ENCODE data around the gene SERF2.

Gene SERF2

DNA sequence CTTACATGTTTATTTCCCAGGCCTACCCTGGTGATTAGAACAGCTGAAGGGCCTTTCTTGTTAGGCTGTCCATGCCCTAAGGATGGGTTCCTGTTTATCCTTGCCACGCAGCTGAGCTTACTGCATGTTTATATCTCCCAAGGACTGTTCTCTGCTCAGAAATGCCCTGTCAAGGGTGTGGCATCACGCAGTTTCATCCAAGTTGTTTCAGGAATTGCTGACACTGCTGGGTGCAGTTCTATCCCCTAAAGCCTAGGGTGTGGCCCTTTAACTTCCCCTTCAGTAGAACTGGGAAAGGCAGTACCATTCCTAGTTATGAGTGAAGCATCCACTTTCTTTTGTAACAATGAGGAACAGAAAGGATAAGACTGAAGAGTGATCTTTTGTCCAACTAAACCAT is 20.3 kb upstream of the SERF2 start:
- DNase-seq = no peak
- peaks cover 62% of the 10 kb centered on the region for H3K36me3 ChIP-seq (ENCODE audit: control insufficient read depth, insufficient read depth, low read length)
- no peaks in the 10 kb centered on the region for H3K9me3 ChIP-seq (ENCODE audit: control insufficient read depth, low read length)
- H3K27ac ChIP-seq (ENCODE audit: insufficient read depth, low read length, poor library complexity, severe bottlenecking) = no peak overlapping the region
- H3K27me3 ChIP-seq (replicated peaks; ENCODE audit: control insufficient read depth, insufficient read depth, low read length, poor library complexity, severe bottlenecking) = no peaks in the 10 kb centered on the region
- peaks cover 5% of the 10 kb centered on the region for H3K4me1 ChIP-seq (ENCODE audit: control insufficient read depth, insufficient read depth, low read length, poor library complexity, severe bottlenecking)
- no peak overlapping the region for H3K4me3 ChIP-seq (ENCODE audit: insufficient read depth, low read depth, low read length, poor library complexity, severe bottlenecking)

DNA sequence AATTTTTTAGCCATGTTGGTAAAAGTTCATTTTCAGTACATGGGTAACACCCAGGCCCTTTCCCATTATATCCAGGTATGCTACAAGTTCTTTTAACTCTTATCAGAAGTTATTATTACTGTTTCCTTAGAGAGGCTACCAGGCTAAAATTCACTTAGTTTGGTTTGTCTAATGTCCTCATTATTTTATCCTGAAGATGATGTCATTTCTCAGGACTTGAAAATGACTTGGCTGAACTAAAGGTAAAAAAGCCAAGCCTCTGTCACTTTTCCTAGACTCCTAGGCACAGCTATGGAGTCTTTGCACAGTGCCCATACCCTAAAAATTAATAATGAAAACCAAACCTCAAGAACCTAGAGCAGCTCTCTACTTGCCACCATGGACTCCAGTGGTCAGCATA is 19.5 kb upstream of the SERF2 start:
- no peak for DNase-seq
- H3K36me3 ChIP-seq (ENCODE audit: control insufficient read depth, insufficient read depth, low read length) = peaks cover 55% of the 10 kb centered on the region
- no peaks in the 10 kb centered on the region for H3K9me3 ChIP-seq (ENCODE audit: control insufficient read depth, low read length)

DNA sequence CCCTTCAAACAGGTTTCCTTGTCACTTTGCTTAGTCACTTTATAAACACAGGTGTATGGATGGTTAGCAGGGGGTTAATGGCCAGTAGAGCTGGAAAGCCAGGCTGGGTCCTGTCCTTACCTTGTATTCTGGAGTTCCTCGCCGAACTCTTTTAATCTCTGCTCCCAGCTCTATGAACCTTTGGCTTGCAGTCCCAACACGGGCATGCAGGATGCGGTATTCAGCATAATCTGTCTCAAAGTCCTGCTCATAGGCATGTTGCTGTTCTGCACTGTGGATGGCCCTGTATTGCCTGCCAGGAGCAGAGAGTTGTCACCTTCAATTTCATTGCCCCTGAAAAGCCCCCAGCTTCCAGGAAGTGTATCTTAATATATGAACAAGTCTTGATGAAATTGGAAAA is 18.1 kb upstream of the SERF2 start:
- DNase-seq = no peak
- Histone ChIP-seq H3K36me3 (ENCODE audit: control insufficient read depth, insufficient read depth, low read length) (peaks cover 42% of the 10 kb centered on the region), H3K27me3 (replicated peaks; ENCODE audit: control insufficient read depth, insufficient read depth, low read length, poor library complexity, severe bottlenecking) (no peaks in the 10 kb centered on the region), H3K9me3 (ENCODE audit: control insufficient read depth, low read length) (no peaks in the 10 kb centered on the region), H3K4me1 (ENCODE audit: control insufficient read depth, insufficient read depth, low read length, poor library complexity, severe bottlenecking) (peaks cover 10% of the 10 kb centered on the region), H3K4me3 (ENCODE audit: insufficient read depth, low read depth, low read length, poor library complexity, severe bottlenecking) (no peak overlapping the region), H3K27ac (ENCODE audit: insufficient read depth, low read length, poor library complexity, severe bottlenecking) (no peak overlapping the region)

More for the DNA sequence above, 19.5 kb upstream of the SERF2 start:
- H3K4me1 ChIP-seq (ENCODE audit: control insufficient read depth, insufficient read depth, low read length, poor library complexity, severe bottlenecking) = peaks cover 5% of the 10 kb centered on the region
- H3K27me3 ChIP-seq (replicated peaks; ENCODE audit: control insufficient read depth, insufficient read depth, low read length, poor library complexity, severe bottlenecking) = no peaks in the 10 kb centered on the region
- no peak overlapping the region for H3K4me3 ChIP-seq (ENCODE audit: insufficient read depth, low read depth, low read length, poor library complexity, severe bottlenecking)
- no peak overlapping the region for H3K27ac ChIP-seq (ENCODE audit: insufficient read depth, low read length, poor library complexity, severe bottlenecking)

DNA sequence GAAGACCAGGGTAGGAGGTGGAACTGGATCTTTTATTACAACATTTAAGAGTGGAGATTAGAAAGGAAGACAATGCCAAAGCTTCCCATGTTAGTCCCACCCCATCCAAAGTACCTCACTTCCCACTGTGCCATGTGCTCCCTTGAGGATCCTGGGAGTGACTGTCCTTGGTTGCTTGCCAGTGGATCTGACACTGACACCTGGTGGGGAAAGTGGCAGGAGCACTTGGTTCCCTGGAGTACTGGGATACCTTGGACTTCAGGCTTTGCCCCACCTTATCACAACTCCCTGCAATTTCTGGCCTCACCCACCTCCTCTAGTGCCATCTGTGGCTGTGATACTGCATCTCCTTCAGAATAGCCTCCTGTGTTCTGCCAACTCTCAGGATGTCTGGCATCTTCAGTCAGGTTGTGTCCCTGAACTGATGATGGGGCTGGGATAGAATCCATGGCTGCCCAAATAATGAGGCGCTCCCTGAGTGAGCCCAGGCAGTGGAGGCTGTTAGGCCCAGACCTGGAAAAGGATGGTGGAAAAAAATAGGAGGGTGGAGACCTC is 16.6 kb upstream of the SERF2 start:
- Histone ChIP-seq H3K4me1 (ENCODE audit: control insufficient read depth, insufficient read depth, low read length, poor library complexity, severe bottlenecking) (peaks cover 10% of the 10 kb centered on the region), H3K9me3 (ENCODE audit: control insufficient read depth, low read length) (no peaks in the 10 kb centered on the region), H3K27me3 (replicated peaks; ENCODE audit: control insufficient read depth, insufficient read depth, low read length, poor library complexity, severe bottlenecking) (no peaks in the 10 kb centered on the region), H3K27ac (ENCODE audit: insufficient read depth, low read length, poor library complexity, severe bottlenecking) (no peak overlapping the region), H3K4me3 (ENCODE audit: insufficient read depth, low read depth, low read length, poor library complexity, severe bottlenecking) (no peak overlapping the region), H3K36me3 (ENCODE audit: control insufficient read depth, insufficient read depth, low read length) (peaks cover 28% of the 10 kb centered on the region)
- DNase-seq = no peak

DNA sequence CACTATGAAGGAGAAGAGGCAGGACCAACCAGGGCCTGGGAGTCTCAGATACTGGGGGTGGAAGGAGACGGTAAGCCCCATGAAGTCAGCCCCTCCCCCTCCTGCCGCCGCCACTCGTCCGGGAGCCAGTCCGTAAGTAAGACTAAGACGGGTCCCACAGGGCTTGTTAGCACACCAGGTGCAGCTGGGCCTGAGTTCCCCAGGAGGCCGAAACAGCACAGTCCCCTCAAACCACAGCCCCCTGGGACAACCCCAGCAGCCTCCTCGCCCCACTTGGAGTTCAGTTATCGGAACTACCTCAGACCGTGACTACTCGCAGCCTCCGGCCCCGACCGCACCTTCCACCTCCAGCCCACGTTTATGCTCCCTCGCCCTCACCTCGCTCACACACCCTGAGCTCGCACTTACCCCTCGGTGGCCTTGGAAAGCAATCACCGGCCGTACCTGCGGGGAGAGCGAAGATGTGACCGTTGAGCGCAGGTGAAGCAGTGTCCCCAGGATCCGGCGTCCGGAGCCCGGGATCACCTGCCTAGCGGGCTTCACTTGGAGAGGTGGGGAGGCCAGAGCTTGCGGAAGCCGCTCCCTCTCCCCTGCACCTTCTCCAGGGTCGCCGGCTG is 15.9 kb upstream of the SERF2 start:
- Histone ChIP-seq H3K9me3 (ENCODE audit: control insufficient read depth, low read length) (no peaks in the 10 kb centered on the region), H3K36me3 (ENCODE audit: control insufficient read depth, insufficient read depth, low read length) (peaks cover 21% of the 10 kb centered on the region), H3K27ac (ENCODE audit: insufficient read depth, low read length, poor library complexity, severe bottlenecking) (peak overlapping the region; percentile 28), H3K4me3 (ENCODE audit: insufficient read depth, low read depth, low read length, poor library complexity, severe bottlenecking) (peak overlapping the region; percentile 85), H3K27me3 (replicated peaks; ENCODE audit: control insufficient read depth, insufficient read depth, low read length, poor library complexity, severe bottlenecking) (no peaks in the 10 kb centered on the region), H3K4me1 (ENCODE audit: control insufficient read depth, insufficient read depth, low read length, poor library complexity, severe bottlenecking) (peaks cover 10% of the 10 kb centered on the region)
- no peak for DNase-seq

DNA sequence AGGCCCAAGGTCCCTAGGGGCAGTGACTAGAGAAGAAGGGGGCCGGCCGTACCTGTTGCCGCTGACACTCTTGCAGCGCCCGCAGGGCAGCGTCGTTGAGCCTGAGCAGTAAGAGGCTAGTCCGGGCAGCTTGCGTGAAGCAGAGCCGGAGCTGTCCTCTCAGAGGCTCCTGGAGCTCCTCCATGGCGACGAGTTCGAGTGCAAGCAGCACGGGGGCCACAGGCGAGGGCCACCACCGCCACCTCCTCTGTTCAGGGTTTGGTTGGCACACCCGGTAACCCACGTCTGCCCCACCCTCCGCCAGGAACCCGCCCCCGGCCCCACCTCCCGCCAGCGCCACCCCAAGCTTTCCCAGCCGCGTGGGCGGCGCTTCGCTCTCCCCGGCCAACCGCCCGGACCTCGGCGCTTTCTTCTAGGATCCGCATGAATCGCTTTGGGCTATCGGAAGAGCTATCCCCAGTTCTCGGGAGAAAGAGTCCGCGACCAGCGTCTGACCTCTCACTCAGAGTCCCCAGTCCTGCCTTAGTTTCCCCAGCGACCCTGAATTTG is 15.3 kb upstream of the SERF2 start, which contains the start of gene ELL3:
TSS of gene ELL3 (minus strand) at position 249 of the 549 bp plus-strand sequence. CDS start at position 184, 65 bp downstream.
- H3K27me3 ChIP-seq (replicated peaks; ENCODE audit: control insufficient read depth, insufficient read depth, low read length, poor library complexity, severe bottlenecking) = no peaks in the 10 kb centered on the region
- H3K4me1 ChIP-seq (ENCODE audit: control insufficient read depth, insufficient read depth, low read length, poor library complexity, severe bottlenecking) = peaks cover 10% of the 10 kb centered on the region
- H3K4me3 ChIP-seq (ENCODE audit: insufficient read depth, low read depth, low read length, poor library complexity, severe bottlenecking) = peak within 1 kb of the TSS; percentile 85
- peak within 1 kb of the TSS; percentile 61 for H3K27ac ChIP-seq (ENCODE audit: insufficient read depth, low read length, poor library complexity, severe bottlenecking)
- peak; percentile 62 to 72 (median 69) for DNase-seq
- H3K9me3 ChIP-seq (ENCODE audit: control insufficient read depth, low read length) = no peaks in the 10 kb centered on the region
- peaks cover 16% of the 10 kb centered on the region for H3K36me3 ChIP-seq (ENCODE audit: control insufficient read depth, insufficient read depth, low read length)

DNA sequence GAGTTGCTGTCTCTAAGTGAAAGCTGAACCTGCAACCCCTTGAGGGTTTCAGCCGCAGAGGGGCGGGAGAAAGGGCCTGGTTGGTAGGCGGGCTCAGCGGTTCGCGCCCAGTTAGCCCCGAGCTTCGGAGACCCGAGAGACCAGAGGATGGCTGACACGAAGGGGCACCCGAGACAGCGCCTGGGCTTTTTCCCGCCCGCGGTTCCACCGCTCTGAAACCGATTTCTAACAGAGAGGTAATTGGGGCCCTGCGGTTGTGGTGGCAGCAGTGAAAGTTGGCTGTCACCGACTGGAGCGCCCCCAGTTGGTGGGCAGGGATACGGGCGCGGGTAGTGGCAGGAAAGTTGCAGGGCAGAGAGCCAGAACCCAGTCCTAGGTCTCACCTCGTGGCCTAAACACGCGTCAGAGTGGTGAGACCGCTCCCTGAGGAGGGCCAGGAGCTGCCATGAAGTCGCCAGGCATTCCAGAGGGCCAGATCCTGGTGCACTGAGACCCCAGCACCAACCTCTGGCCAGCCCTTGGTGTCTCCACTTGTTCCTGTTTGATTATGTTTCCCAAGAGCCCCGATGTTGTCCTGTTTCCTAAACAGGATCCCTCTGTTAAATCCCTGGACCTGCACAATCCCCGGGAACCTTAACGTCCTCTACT is 14.7 kb upstream of the SERF2 start:
- peak; percentile 79 to 84 (median 79) for DNase-seq
- Histone ChIP-seq H3K4me1 (ENCODE audit: control insufficient read depth, insufficient read depth, low read length, poor library complexity, severe bottlenecking) (peaks cover 10% of the 10 kb centered on the region), H3K4me3 (ENCODE audit: insufficient read depth, low read depth, low read length, poor library complexity, severe bottlenecking) (peak overlapping the region; percentile 85), H3K9me3 (ENCODE audit: control insufficient read depth, low read length) (no peaks in the 10 kb centered on the region), H3K27ac (ENCODE audit: insufficient read depth, low read length, poor library complexity, severe bottlenecking) (peak overlapping the region; percentile 61), H3K36me3 (ENCODE audit: control insufficient read depth, insufficient read depth, low read length) (peaks cover 10% of the 10 kb centered on the region), H3K27me3 (replicated peaks; ENCODE audit: control insufficient read depth, insufficient read depth, low read length, poor library complexity, severe bottlenecking) (no peaks in the 10 kb centered on the region)

DNA sequence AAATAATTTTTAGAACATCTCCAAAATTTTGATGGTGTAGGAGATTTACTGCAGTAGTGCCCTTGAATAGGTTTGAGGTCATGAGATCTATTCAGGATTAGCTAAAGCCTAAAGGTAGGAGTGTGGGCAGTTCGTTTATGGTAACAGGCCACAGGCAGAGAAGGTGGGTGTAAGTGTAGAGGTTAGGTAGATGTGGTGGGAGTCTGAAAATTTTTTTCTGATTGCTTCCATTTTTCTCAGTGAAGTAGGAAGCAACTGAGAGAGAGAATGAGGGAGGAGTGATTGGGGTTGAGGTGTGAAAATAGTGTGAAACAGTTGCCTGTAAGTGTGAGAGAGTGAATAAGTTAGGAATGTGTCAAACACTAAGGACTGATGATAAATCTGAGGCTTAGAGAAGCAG is 13.1 kb upstream of the SERF2 start:
- DNase-seq = no peak
- Histone ChIP-seq H3K4me1 (ENCODE audit: control insufficient read depth, insufficient read depth, low read length, poor library complexity, severe bottlenecking) (peaks cover 10% of the 10 kb centered on the region), H3K27me3 (replicated peaks; ENCODE audit: control insufficient read depth, insufficient read depth, low read length, poor library complexity, severe bottlenecking) (no peaks in the 10 kb centered on the region), H3K36me3 (ENCODE audit: control insufficient read depth, insufficient read depth, low read length) (no peaks in the 10 kb centered on the region), H3K9me3 (ENCODE audit: control insufficient read depth, low read length) (no peaks in the 10 kb centered on the region), H3K27ac (ENCODE audit: insufficient read depth, low read length, poor library complexity, severe bottlenecking) (no peak overlapping the region), H3K4me3 (ENCODE audit: insufficient read depth, low read depth, low read length, poor library complexity, severe bottlenecking) (no peak overlapping the region)

DNA sequence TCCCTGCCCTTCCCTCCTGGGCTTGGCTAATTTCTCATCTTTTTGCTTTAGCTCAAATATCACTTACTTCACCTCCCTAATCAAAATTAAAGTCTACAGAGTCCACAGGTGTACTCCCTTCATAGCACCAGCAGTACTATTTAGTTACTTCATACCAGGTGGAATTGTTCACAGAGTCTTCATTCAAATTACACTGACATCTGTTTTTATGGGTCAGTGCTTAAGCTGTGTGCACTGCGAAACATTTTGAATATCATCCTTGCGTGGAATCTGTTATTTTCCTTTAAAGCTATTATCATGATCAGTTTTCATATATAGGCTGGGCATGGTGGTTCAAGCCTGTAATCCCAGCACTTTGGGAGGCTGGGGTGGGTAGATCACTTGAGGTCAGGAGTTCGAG is 2.7 kb upstream of the SERF2 start:
- H3K4me3 ChIP-seq (ENCODE audit: insufficient read depth, low read depth, low read length, poor library complexity, severe bottlenecking) = no peak overlapping the region
- peaks cover 7% of the 10 kb centered on the region for H3K4me1 ChIP-seq (ENCODE audit: control insufficient read depth, insufficient read depth, low read length, poor library complexity, severe bottlenecking)
- H3K9me3 ChIP-seq (ENCODE audit: control insufficient read depth, low read length) = no peaks in the 10 kb centered on the region
- DNase-seq = no peak
- H3K36me3 ChIP-seq (ENCODE audit: control insufficient read depth, insufficient read depth, low read length) = peaks cover 8% of the 10 kb centered on the region
- no peaks in the 10 kb centered on the region for H3K27me3 ChIP-seq (replicated peaks; ENCODE audit: control insufficient read depth, insufficient read depth, low read length, poor library complexity, severe bottlenecking)
- no peak overlapping the region for H3K27ac ChIP-seq (ENCODE audit: insufficient read depth, low read length, poor library complexity, severe bottlenecking)
